WTC11 (cell line): ENCODE measurements around the gene EMILIN1. TPM values are rescaled to one million over a fixed set of nuclear protein-coding genes. Genes with fewer than 3 reads are reported as not detected.

Experiments
- ATAC-seq: fragments of 200-7000 bp; cut with Tn5 transposase; 2 replicates; pipeline ENCODE4 v1.10.0; 2021; ENCODE audit warnings: mild to moderate bottlenecking, moderate library complexity
- CTCF ChIA-PET: fragments of 300-600 bp; sonication (Branson Sonifier 250); formaldehyde crosslinking; loops from one replicate; lab custom pipeline; 2021; ENCODE audit warnings: antibody characterized with exemption; lab: Charles Lee
- POLR2A ChIA-PET: fragments of 350-600 bp; sonication (Branson Sonifier 250); formaldehyde crosslinking; loops from one replicate; lab custom pipeline; 2021; ENCODE audit warnings: antibody characterized with exemption; lab: Charles Lee
- DNase-seq: peaks from one replicate; pipeline ENCODE4 v3.0.0; 2021; ENCODE audit warnings: low spot score
- H3K27ac Mint-ChIP-seq: 2 replicates; pipeline ENCODE4 v1.8.0; 2021; ENCODE audit warnings: mixed read lengths
- H3K27me3 Mint-ChIP-seq: 2 replicates; pipeline ENCODE4 v1.8.0; 2021; ENCODE audit warnings: low read depth, mild to moderate bottlenecking, moderate library complexity, mixed read lengths
- H3K36me3 Mint-ChIP-seq: 2 replicates; pipeline ENCODE4 v1.8.0; 2021; ENCODE audit warnings: mixed read lengths
- H3K4me1 Mint-ChIP-seq: 2 replicates; pipeline ENCODE4 v1.8.0; 2022; ENCODE audit warnings: mixed read lengths
- H3K4me3 Mint-ChIP-seq: 2 replicates; pipeline ENCODE4 v1.8.0; 2021; ENCODE audit warnings: mild to moderate bottlenecking, moderate library complexity, mixed read lengths
- H3K9me3 Mint-ChIP-seq: 2 replicates; pipeline ENCODE4 v1.8.0; 2021; ENCODE audit warnings: mixed read lengths
- CBFB ChIP-seq: sonication (generic); formaldehyde crosslinking; IDR thresholded peaks from 2 replicates; pipeline ENCODE4 v1.8.1; 2022; ENCODE audit warnings: mild to moderate bottlenecking, low read depth, missing genetic modification reagents
- FOXJ3 ChIP-seq: sonication (generic); formaldehyde crosslinking; IDR thresholded peaks from 2 replicates; pipeline ENCODE4 v1.9.0; 2021; ENCODE audit warnings: missing genetic modification reagents, mild to moderate bottlenecking, borderline replicate concordance
- GABPB1 ChIP-seq: sonication (generic); formaldehyde crosslinking; IDR thresholded peaks from 2 replicates; pipeline ENCODE4 v1.8.1; 2023; ENCODE audit warnings: mild to moderate bottlenecking, missing genetic modification reagents
- MAX ChIP-seq: sonication (generic); formaldehyde crosslinking; IDR thresholded peaks from 2 replicates; pipeline ENCODE4 v1.8.0; 2022; ENCODE audit warnings: mild to moderate bottlenecking, missing genetic modification reagents
- RORB ChIP-seq: fragments of 250-450 bp; sonication (Bioruptor Pico); IDR thresholded peaks from 2 replicates; pipeline ENCODE4 v1.9.0; 2021; ENCODE audit warnings: mild to moderate bottlenecking
- USF1 ChIP-seq: sonication (generic); formaldehyde crosslinking; IDR thresholded peaks from 2 replicates; pipeline ENCODE4 v1.8.0; 2022; ENCODE audit warnings: mild to moderate bottlenecking, missing genetic modification reagents
- ZBTB21 ChIP-seq: sonication (generic); formaldehyde crosslinking; IDR thresholded peaks from 2 replicates; pipeline ENCODE4 v1.8.1; 2023; ENCODE audit warnings: mild to moderate bottlenecking, missing genetic modification reagents, borderline replicate concordance
- ZNF232 ChIP-seq: sonication (generic); formaldehyde crosslinking; IDR thresholded peaks from 2 replicates; pipeline ENCODE4 v1.8.0; 2022; ENCODE audit warnings: mild to moderate bottlenecking, missing genetic modification reagents
- ZNF416 ChIP-seq: fragments of 250-450 bp; sonication (Bioruptor Pico); IDR thresholded peaks from 2 replicates; pipeline ENCODE4 v1.9.0; 2021; ENCODE audit warnings: mild to moderate bottlenecking, inconsistent platforms
- total RNA-seq: library from RNA; stranded (reverse); gene quantifications from 3 replicates; pipeline ENCODE4 v1.2.3, GENCODE V29; 2021
- TF ChIP-seq, protein P1 (sequence below): sonication (generic); formaldehyde crosslinking; IDR thresholded peaks from 2 replicates; pipeline ENCODE4 v1.8.1; 2022; ENCODE audit warnings: mild to moderate bottlenecking, missing genetic modification reagents, moderate library complexity, borderline replicate concordance
- TF ChIP-seq, protein P2 (sequence below): sonication (generic); formaldehyde crosslinking; IDR thresholded peaks from 2 replicates; pipeline ENCODE4 v1.8.0; 2023; ENCODE audit warnings: missing genetic modification reagents, mild to moderate bottlenecking, borderline replicate concordance
- TF ChIP-seq, protein P3 (sequence below): sonication (generic); formaldehyde crosslinking; IDR thresholded peaks from 2 replicates; pipeline ENCODE4 v1.8.1; 2023; ENCODE audit warnings: mild to moderate bottlenecking, moderate library complexity, missing genetic modification reagents

The EMILIN1 gene
- total RNA-seq, 1 experiment from 2014 or later = 3.5 TPM

- TF ChIP-seq FOXJ3 (CRISPR knock-in tag) = no peak
- TF ChIP-seq, protein P1, sequence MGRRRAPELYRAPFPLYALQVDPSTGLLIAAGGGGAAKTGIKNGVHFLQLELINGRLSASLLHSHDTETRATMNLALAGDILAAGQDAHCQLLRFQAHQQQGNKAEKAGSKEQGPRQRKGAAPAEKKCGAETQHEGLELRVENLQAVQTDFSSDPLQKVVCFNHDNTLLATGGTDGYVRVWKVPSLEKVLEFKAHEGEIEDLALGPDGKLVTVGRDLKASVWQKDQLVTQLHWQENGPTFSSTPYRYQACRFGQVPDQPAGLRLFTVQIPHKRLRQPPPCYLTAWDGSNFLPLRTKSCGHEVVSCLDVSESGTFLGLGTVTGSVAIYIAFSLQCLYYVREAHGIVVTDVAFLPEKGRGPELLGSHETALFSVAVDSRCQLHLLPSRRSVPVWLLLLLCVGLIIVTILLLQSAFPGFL (CRISPR knock-in tag) = no peak
- TF ChIP-seq ZNF416 = 0 out of 2 replicates have a peak, but pooled peaks have one; percentile 28
- TF ChIP-seq CBFB (CRISPR knock-in tag) = 0 out of 2 replicates have a peak, but pooled peaks have one; percentile 65
- TF ChIP-seq ZNF232 (CRISPR knock-in tag) = peak; percentile 79
- TF ChIP-seq RORB (CRISPR knock-in tag) = no peak
- peak; percentile 27; the same call in 1 of the 2 replicates for TF ChIP-seq GABPB1
Observed at GRCh38 chr2:27071277-27071989, 7.0 kb upstream of the EMILIN1 start, which contains the start of gene OST4 (continued).

DNA sequence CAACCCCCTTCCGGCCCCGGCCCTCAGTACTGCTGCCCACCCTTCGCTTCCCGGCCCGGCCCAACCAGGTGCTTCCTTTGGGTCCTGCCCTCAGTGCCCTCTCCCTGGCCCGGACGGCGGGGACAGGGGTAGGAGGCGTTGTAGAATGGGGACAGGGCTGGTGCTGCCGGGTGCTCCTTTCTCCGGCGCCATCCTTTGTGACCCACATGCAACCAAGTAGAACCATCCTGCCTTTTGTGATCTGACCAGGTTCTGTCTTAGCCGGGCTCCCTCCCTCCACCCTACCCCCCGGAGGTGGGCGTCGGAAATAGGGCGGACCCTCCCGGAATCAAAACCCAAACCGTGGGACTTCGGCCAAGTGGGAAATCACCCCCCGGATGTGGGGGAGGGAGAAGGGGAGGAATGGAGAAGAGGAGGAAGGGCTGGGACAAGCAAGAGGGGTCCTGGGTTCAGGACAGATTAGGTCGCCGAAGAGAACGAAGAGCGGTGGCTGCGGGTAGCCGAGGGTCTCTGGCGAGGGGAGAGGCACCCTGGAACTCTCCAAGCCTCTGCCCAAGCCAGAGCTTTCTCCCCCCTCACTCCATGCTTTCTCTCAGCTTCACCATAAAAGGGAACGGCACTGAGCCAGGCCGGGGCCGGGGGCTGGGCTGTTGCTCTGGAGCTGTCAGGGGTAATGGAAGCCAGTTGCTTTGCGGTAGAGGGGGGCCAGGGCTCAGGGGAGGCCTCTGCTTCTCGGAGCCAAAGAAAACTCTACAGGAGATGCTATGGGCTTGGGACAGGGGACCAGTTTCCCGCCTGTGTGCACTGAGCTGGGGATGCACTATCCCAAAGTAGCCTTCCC, 6.2 kb upstream of the EMILIN1 start:
- Mint-ChIP-seq H3K27ac (peak overlapping the region; percentile 84), H3K36me3 (peaks cover 28% of the 10 kb centered on the region), H3K4me1 (peaks cover 11% of the 10 kb centered on the region), H3K9me3 (no peaks in the 10 kb centered on the region), H3K4me3 (peak overlapping the region; percentile 94), H3K27me3 (peaks cover 7% of the 10 kb centered on the region)
- TF ChIP-seq MAX (CRISPR knock-in tag) (peak; percentile 28; the same call in 1 of the 2 replicates), FOXJ3 (CRISPR knock-in tag) (no peak), USF1 (CRISPR knock-in tag) (0 out of 2 replicates have a peak, but pooled peaks have one; percentile 17), ZBTB21 (CRISPR knock-in tag) (no peak)
- TF ChIP-seq, protein P2, sequence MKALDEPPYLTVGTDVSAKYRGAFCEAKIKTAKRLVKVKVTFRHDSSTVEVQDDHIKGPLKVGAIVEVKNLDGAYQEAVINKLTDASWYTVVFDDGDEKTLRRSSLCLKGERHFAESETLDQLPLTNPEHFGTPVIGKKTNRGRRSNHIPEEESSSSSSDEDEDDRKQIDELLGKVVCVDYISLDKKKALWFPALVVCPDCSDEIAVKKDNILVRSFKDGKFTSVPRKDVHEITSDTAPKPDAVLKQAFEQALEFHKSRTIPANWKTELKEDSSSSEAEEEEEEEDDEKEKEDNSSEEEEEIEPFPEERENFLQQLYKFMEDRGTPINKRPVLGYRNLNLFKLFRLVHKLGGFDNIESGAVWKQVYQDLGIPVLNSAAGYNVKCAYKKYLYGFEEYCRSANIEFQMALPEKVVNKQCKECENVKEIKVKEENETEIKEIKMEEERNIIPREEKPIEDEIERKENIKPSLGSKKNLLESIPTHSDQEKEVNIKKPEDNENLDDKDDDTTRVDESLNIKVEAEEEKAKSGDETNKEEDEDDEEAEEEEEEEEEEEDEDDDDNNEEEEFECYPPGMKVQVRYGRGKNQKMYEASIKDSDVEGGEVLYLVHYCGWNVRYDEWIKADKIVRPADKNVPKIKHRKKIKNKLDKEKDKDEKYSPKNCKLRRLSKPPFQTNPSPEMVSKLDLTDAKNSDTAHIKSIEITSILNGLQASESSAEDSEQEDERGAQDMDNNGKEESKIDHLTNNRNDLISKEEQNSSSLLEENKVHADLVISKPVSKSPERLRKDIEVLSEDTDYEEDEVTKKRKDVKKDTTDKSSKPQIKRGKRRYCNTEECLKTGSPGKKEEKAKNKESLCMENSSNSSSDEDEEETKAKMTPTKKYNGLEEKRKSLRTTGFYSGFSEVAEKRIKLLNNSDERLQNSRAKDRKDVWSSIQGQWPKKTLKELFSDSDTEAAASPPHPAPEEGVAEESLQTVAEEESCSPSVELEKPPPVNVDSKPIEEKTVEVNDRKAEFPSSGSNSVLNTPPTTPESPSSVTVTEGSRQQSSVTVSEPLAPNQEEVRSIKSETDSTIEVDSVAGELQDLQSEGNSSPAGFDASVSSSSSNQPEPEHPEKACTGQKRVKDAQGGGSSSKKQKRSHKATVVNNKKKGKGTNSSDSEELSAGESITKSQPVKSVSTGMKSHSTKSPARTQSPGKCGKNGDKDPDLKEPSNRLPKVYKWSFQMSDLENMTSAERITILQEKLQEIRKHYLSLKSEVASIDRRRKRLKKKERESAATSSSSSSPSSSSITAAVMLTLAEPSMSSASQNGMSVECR (CRISPR knock-in tag) = peak; percentile 21; the same call in 1 of the 2 replicates
- TF ChIP-seq, protein P3, sequence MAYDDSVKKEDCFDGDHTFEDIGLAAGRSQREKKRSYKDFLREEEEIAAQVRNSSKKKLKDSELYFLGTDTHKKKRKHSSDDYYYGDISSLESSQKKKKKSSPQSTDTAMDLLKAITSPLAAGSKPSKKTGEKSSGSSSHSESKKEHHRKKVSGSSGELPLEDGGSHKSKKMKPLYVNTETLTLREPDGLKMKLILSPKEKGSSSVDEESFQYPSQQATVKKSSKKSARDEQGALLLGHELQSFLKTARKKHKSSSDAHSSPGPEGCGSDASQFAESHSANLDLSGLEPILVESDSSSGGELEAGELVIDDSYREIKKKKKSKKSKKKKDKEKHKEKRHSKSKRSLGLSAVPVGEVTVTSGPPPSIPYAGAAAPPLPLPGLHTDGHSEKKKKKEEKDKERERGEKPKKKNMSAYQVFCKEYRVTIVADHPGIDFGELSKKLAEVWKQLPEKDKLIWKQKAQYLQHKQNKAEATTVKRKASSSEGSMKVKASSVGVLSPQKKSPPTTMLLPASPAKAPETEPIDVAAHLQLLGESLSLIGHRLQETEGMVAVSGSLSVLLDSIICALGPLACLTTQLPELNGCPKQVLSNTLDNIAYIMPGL = peak; percentile 17; the same call in 1 of the 2 replicates
- DNase-seq (peak; percentile 57), ATAC-seq (peak; percentile 69)
- CTCF ChIA-PET = interaction anchor here (0.6 to 4.5 kb wide), 16 partner anchors 9 to 226 kb away, joined by 3 to 50 read pairs (median 6); partner anchors contain the start of genes AGBL5, KHK and PREB
- POLR2A ChIA-PET = interaction anchor here (1.0 to 3.2 kb wide), 9 partner anchors 9 to 140 kb away, joined by 3 to 27 read pairs (median 5); partner anchors contain the start of genes AGBL5, KHK, SLC5A6 and TMEM214
